NCI-H345 treated with DMSO at 0.1 percent for 48 hours (cell line): ENCODE measurements around the gene PRKCQ.
"Not testable (repeated sequence)": the region's sequence is repeated elsewhere in the genome, so short reads cannot be mapped to it uniquely, and the experiment has no call there.

Source experiments
- DNase-seq: peaks from one replicate; lab custom pipeline; 2025; ENCODE audit not compliant: unreplicated experiment; lab: John Stamatoyannopoulos, UW

Gene PRKCQ

GRCh38 chr10:6390213-6390845 lies 189.7 kb downstream of the PRKCQ start:
- DNase-seq: no peak

- no peak for DNase-seq
These were observed 191.7 kb downstream of the PRKCQ start for GRCh38 chr10:6388261-6388893.

- DNase-seq: no peak
These were observed 193.1 kb downstream of the PRKCQ start for GRCh38 chr10:6386960-6387359.

GRCh38 chr10:6386346-6386745 lies 193.7 kb downstream of the PRKCQ start:
- no peak for DNase-seq

GRCh38 chr10:6385665-6386064 lies 194.4 kb downstream of the PRKCQ start:
- no peak for DNase-seq

GRCh38 chr10:6384847-6385246 lies 195.2 kb downstream of the PRKCQ start:
- DNase-seq: no peak

- no peak for DNase-seq
These were observed 196.0 kb downstream of the PRKCQ start for GRCh38 chr10:6384031-6384430.

GRCh38 chr10:6383096-6383812 lies 196.8 kb downstream of the PRKCQ start:
- no peak for DNase-seq

- DNase-seq: no peak
These were observed 198.0 kb downstream of the PRKCQ start for GRCh38 chr10:6382081-6382480.

- DNase-seq: not testable (repeated sequence)
These were observed 199.6 kb downstream of the PRKCQ start for GRCh38 chr10:6380478-6380877.

GRCh38 chr10:6379015-6379776 lies 200.9 kb downstream of the PRKCQ start:
- no peak for DNase-seq
